Measurements from ENCODE around the gene FAM161B. TPM values are rescaled to one million over a fixed set of nuclear protein-coding genes. Genes with fewer than 3 reads are reported as not detected.

Gene FAM161B
- total and polyA plus RNA-seq, 2 of the 13 experiments (the other 11 are each of a cell fraction or from before 2014, with no cell fraction given): 1.6 to 2.0 TPM

- TF ChIP-seq NCOA1 (CRISPR knock-in tag; IDR thresholded peaks at IDR 0.05) (peak; percentile 59; the same call in 1 of the 2 replicates), ZNF337 (CRISPR knock-in tag; IDR thresholded peaks at IDR 0.05; ENCODE audit: borderline replicate concordance, low read depth) (no peak), ATRX (CRISPR knock-in tag; IDR thresholded peaks at IDR 0.05; ENCODE audit: borderline replicate concordance) (no peak), ZC3H4 (CRISPR knock-in tag; IDR thresholded peaks at IDR 0.05; ENCODE audit: borderline replicate concordance) (0 out of 2 replicates have a peak, but pooled peaks have one; percentile 55), ISX (CRISPR knock-in tag; conservative IDR thresholded peaks at IDR 0.05) (no peak), ZNF850 (CRISPR knock-in tag; conservative IDR thresholded peaks at IDR 0.05) (no peak), KDM3A (CRISPR knock-in tag; IDR thresholded peaks at IDR 0.05; ENCODE audit: low read depth) (no peak), ZNF136 (CRISPR knock-in tag; IDR thresholded peaks at IDR 0.05; ENCODE audit: low read depth) (no peak), PITX1 (CRISPR knock-in tag; IDR thresholded peaks at IDR 0.05) (peak; percentile 72), XRCC5 (optimal IDR thresholded peaks at IDR 0.05; ENCODE audit: low read length) (no peak)
- TF ChIP-seq, protein P1, sequence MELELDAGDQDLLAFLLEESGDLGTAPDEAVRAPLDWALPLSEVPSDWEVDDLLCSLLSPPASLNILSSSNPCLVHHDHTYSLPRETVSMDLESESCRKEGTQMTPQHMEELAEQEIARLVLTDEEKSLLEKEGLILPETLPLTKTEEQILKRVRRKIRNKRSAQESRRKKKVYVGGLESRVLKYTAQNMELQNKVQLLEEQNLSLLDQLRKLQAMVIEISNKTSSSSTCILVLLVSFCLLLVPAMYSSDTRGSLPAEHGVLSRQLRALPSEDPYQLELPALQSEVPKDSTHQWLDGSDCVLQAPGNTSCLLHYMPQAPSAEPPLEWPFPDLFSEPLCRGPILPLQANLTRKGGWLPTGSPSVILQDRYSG (CRISPR knock-in tag; IDR thresholded peaks at IDR 0.05): no peak
- TF ChIP-seq, protein P2, sequence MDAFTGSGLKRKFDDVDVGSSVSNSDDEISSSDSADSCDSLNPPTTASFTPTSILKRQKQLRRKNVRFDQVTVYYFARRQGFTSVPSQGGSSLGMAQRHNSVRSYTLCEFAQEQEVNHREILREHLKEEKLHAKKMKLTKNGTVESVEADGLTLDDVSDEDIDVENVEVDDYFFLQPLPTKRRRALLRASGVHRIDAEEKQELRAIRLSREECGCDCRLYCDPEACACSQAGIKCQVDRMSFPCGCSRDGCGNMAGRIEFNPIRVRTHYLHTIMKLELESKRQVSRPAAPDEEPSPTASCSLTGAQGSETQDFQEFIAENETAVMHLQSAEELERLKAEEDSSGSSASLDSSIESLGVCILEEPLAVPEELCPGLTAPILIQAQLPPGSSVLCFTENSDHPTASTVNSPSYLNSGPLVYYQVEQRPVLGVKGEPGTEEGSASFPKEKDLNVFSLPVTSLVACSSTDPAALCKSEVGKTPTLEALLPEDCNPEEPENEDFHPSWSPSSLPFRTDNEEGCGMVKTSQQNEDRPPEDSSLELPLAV (CRISPR knock-in tag; conservative IDR thresholded peaks at IDR 0.05; ENCODE audit: low read depth): no peak
Measured at GRCh38 chr14:73996731-73997107, 46.8 kb upstream of the FAM161B start (continued).

Data from HepG2 (cell line).